ENCODE measurements around the gene NR1I3. TPM values are rescaled to one million over a fixed set of nuclear protein-coding genes. Genes with fewer than 3 reads are reported as not detected.
A peak's percentile ranks its signal among the peaks of the same experiment; 100 is the strongest.

Gene NR1I3
- total RNA-seq, 1 donor from 2014 or later, result not detected

DNA sequence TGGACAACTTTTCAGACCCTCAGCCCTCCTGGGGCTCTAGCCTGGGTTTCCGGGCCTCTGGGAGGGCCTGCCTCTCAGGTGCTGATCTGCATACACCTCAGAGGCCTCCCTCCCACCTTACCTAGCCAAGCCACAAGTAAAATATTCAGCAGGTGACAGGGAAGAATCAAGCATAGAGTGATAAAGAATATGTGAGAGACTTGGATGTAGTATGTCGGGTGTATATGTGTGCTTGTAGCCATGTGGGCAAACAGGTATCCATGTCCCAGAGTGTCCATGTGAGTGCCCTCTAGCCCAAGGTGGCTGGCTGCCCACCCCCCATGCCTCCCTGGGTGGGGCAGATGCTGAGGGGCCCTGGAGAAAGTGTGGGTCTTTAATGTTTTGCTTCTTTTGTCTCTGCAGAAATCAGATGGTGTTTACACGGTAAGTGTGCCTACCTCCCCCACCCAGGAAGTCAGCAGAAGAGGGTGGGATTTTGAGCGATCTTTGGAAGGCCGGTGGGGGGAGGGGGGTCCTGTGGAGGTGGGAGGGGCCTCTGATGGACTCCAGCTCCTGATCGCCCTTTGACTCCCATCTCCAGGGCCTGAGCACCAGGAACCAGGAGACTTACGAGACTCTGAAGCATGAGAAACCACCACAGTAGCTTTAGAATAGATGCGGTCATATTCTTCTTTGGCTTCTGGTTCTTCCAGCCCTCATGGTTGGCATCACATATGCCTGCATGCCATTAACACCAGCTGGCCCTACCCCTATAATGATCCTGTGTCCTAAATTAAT lies 19.5 kb downstream of the NR1I3 start:
- no peak overlapping the region for H3K9ac ChIP-seq
- Mint-ChIP-seq H3K4me1 (peaks cover 13% of the 10 kb centered on the region), H3K9me3 (no peaks in the 10 kb centered on the region), H3K27me3 (ENCODE audit: insufficient read depth, low read depth) (peaks cover 4% of the 10 kb centered on the region), H3K4me3 (peak overlapping the region; percentile 23), H3K27ac (no peak overlapping the region), H3K36me3 (peaks cover 13% of the 10 kb centered on the region)
- H3K4me2 ChIP-seq, result no peak overlapping the region
- no peaks in the 10 kb centered on the region for H3K36me3 ChIP-seq
- H3K4me3 ChIP-seq, result no peak overlapping the region
- TF ChIP-seq EZH2 (IDR thresholded peaks at IDR 0.05), result no peak
- TF ChIP-seq, protein P1, sequence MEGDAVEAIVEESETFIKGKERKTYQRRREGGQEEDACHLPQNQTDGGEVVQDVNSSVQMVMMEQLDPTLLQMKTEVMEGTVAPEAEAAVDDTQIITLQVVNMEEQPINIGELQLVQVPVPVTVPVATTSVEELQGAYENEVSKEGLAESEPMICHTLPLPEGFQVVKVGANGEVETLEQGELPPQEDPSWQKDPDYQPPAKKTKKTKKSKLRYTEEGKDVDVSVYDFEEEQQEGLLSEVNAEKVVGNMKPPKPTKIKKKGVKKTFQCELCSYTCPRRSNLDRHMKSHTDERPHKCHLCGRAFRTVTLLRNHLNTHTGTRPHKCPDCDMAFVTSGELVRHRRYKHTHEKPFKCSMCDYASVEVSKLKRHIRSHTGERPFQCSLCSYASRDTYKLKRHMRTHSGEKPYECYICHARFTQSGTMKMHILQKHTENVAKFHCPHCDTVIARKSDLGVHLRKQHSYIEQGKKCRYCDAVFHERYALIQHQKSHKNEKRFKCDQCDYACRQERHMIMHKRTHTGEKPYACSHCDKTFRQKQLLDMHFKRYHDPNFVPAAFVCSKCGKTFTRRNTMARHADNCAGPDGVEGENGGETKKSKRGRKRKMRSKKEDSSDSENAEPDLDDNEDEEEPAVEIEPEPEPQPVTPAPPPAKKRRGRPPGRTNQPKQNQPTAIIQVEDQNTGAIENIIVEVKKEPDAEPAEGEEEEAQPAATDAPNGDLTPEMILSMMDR (IDR thresholded peaks at IDR 0.05), result no peak
- TF ChIP-seq EZH2phosphoT487 (IDR thresholded peaks at IDR 0.05), result no peak
- no peak for DNase-seq (ENCODE audit: low spot score)
- peaks cover 18% of the 10 kb centered on the region for H3F3A ChIP-seq (ENCODE audit: low read depth)
- peaks cover 6% of the 10 kb centered on the region for H3K4me1 ChIP-seq
- no peaks in the 10 kb centered on the region for H3K79me2 ChIP-seq (ENCODE audit: low read depth)
- H2AFZ ChIP-seq (replicated peaks), result no peak overlapping the region
- H3K27me3 ChIP-seq, result no peaks in the 10 kb centered on the region
- H4K20me1 ChIP-seq (ENCODE audit: low read depth), result no peaks in the 10 kb centered on the region
- no peak overlapping the region for H3K27ac ChIP-seq
- no peaks in the 10 kb centered on the region for H3K9me3 ChIP-seq (ENCODE audit: low read depth)

DNA sequence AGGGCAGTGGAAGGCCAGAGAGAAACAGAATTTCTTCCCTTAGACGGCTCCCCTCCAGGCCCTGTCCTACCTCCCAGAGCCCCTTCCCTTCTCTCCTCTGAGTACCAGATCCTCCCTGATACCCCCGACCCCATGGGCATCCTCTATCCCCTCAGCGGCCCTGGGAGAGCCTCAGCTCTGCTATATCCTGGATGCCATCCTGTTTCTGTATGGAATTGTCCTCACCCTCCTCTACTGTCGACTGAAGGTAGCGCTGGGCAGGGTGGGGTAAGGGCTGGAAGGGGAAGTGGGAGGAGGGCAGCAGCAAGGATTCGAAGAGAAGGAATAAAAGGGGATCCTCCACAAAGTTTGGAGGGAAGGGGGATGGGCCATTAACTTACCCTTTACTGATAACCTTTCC lies 20.2 kb downstream of the NR1I3 start:
- Mint-ChIP-seq H3K27ac (no peak overlapping the region), H3K4me1 (peaks cover 13% of the 10 kb centered on the region), H3K36me3 (peaks cover 17% of the 10 kb centered on the region), H3K4me3 (no peak overlapping the region), H3K9me3 (no peaks in the 10 kb centered on the region), H3K27me3 (ENCODE audit: insufficient read depth, low read depth) (peaks cover 4% of the 10 kb centered on the region)
- Histone ChIP-seq H3K9me3 (ENCODE audit: low read depth) (no peaks in the 10 kb centered on the region), H3K9ac (no peak overlapping the region), H3K27ac (no peak overlapping the region), H2AFZ (replicated peaks) (no peak overlapping the region), H3K4me1 (peaks cover 6% of the 10 kb centered on the region), H3K4me2 (no peak overlapping the region), H3F3A (ENCODE audit: low read depth) (peaks cover 21% of the 10 kb centered on the region), H4K20me1 (ENCODE audit: low read depth) (no peaks in the 10 kb centered on the region), H3K36me3 (no peaks in the 10 kb centered on the region), H3K4me3 (no peak overlapping the region), H3K79me2 (ENCODE audit: low read depth) (no peaks in the 10 kb centered on the region), H3K27me3 (no peaks in the 10 kb centered on the region)
- no peak for DNase-seq (ENCODE audit: low spot score)
- TF ChIP-seq EZH2 (IDR thresholded peaks at IDR 0.05), result no peak
- no peak for TF ChIP-seq EZH2phosphoT487 (IDR thresholded peaks at IDR 0.05)
- TF ChIP-seq, protein P1 (IDR thresholded peaks at IDR 0.05), result no peak

DNA sequence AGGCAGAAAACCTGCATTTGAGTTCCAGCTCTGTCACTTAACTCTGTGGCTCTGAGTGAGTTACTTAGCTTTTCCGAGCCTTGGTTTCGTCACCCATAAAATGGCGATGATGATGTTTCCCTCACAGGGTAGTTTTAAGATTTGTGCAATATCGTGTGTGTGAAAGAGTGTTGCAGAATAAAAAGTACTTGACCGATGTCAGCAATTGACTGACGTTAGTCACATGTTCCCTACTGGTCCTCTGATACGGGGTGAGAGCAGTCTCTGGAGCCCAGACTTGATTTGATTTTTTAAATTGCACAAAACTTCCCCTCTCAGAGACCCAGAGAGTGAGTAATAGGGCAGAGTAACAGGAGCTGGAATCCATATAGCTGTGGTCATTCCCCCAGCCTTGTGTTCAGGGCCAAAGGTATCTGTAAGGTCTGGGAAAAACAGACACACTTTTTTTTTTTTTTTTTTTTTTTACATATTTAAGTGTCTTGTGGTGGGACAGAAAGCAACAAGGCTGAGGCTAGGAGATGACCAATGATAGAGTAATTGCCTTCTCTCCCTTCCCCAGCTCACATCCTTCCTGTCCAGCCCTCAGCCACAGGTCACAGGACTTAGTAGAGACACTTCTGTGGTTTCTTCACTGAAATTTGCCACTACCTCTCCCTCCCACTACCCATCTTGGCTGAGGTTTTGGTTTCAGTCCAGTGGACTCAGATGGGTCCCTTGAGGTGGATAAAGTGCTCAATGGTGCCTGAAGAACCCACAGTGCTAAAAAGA lies 20.9 kb downstream of the NR1I3 start:
- H3K79me2 ChIP-seq (ENCODE audit: low read depth), result no peaks in the 10 kb centered on the region
- no peaks in the 10 kb centered on the region for H3K36me3 ChIP-seq
- no peak overlapping the region for H3K9ac ChIP-seq
- no peak overlapping the region for H3K4me3 ChIP-seq
- H3K27ac ChIP-seq, result peak overlapping the region; percentile 39
- no peak for TF ChIP-seq EZH2 (IDR thresholded peaks at IDR 0.05)
- TF ChIP-seq, protein P1 (IDR thresholded peaks at IDR 0.05), result no peak
- no peak for TF ChIP-seq EZH2phosphoT487 (IDR thresholded peaks at IDR 0.05)
- no peaks in the 10 kb centered on the region for H4K20me1 ChIP-seq (ENCODE audit: low read depth)
- no peaks in the 10 kb centered on the region for H3K27me3 ChIP-seq
- Mint-ChIP-seq H3K4me3 (no peak overlapping the region), H3K27ac (no peak overlapping the region), H3K4me1 (peaks cover 13% of the 10 kb centered on the region), H3K9me3 (no peaks in the 10 kb centered on the region), H3K36me3 (peaks cover 19% of the 10 kb centered on the region), H3K27me3 (ENCODE audit: insufficient read depth, low read depth) (peaks cover 4% of the 10 kb centered on the region)
- DNase-seq (ENCODE audit: low spot score), result no peak
- H2AFZ ChIP-seq (replicated peaks), result no peak overlapping the region
- H3K4me2 ChIP-seq, result no peak overlapping the region
- H3K4me1 ChIP-seq, result peaks cover 6% of the 10 kb centered on the region
- H3F3A ChIP-seq (ENCODE audit: low read depth), result peaks cover 21% of the 10 kb centered on the region
- H3K9me3 ChIP-seq (ENCODE audit: low read depth), result no peaks in the 10 kb centered on the region

Measured in neural progenitor cell (in vitro differentiated cells).